SK-N-SH (cell line): ENCODE results near the gene RMI2.

Experiments used
- CTCF ChIP-seq: fragments of 200-600 bp; sonication (generic); IDR thresholded peaks from 2 replicates; pipeline ENCODE4 v1.6.1; 2017; ENCODE audit warnings: antibody characterized with exemption, mild to moderate bottlenecking, moderate library complexity
- GABPA ChIP-seq: IDR thresholded peaks from 2 replicates; pipeline ENCODE4 v1.4.0; 2012; ENCODE audit warnings: low read depth, mild to moderate bottlenecking
- MXI1 ChIP-seq: IDR thresholded peaks from 2 replicates; pipeline ENCODE4 v1.6.1; 2012; ENCODE audit warnings: mild to moderate bottlenecking, low read depth, low read length, improper control_type of control experiment
- NFIC ChIP-seq: IDR thresholded peaks from 2 replicates; pipeline ENCODE4 v1.4.0; 2012; ENCODE audit warnings: borderline replicate concordance
- POLR2AphosphoS5 ChIP-seq: IDR thresholded peaks from 2 replicates; pipeline ENCODE4 v1.6.1; 2012; ENCODE audit warnings: low read depth, low read length
- SIN3A ChIP-seq: IDR thresholded peaks from 2 replicates; pipeline ENCODE4 v1.6.1; 2012; ENCODE audit warnings: low read depth, mild to moderate bottlenecking, low read length, moderate library complexity, borderline replicate concordance
- TF ChIP-seq, protein P1 (sequence below): IDR thresholded peaks from 2 replicates; pipeline ENCODE4; 2012

GRCh38 chr16:11395949-11396240 lies 50.6 kb downstream of the RMI2 start:
- no peak for TF ChIP-seq GABPA
- TF ChIP-seq SIN3A, result no peak
- TF ChIP-seq, protein P1, sequence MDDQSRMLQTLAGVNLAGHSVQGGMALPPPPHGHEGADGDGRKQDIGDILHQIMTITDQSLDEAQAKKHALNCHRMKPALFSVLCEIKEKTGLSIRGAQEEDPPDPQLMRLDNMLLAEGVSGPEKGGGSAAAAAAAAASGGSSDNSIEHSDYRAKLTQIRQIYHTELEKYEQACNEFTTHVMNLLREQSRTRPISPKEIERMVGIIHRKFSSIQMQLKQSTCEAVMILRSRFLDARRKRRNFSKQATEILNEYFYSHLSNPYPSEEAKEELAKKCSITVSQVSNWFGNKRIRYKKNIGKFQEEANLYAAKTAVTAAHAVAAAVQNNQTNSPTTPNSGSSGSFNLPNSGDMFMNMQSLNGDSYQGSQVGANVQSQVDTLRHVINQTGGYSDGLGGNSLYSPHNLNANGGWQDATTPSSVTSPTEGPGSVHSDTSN, result no peak
- no peak for TF ChIP-seq CTCF
- TF ChIP-seq NFIC, result no peak
- no peak for TF ChIP-seq POLR2AphosphoS5
- no peak for TF ChIP-seq MXI1
